GM12878 (cell line): ENCODE results near the gene MTHFR.

Experiments
- EGR1 ChIP-seq, 2 experiments: IDR thresholded peaks; 1 replicate in 1 of 2; 2 replicates in 1 of 2; pipeline ENCODE4 v1.6.1; 2011 to 2012; ENCODE audit warnings: low read depth in 2 of 2, low read length in 2 of 2, borderline replicate concordance in 1 of 2, mild to moderate bottlenecking in 1 of 2, moderate library complexity in 1 of 2
- FOXM1 ChIP-seq: IDR thresholded peaks from 2 replicates; pipeline ENCODE4 v1.6.1; 2012; ENCODE audit warnings: low read depth, mild to moderate bottlenecking, inconsistent platforms, low read length, moderate library complexity
- SIX5 ChIP-seq: IDR thresholded peaks from 2 replicates; pipeline ENCODE4 v1.6.1; 2011; ENCODE audit warnings: mild to moderate bottlenecking, low read depth, low read length, moderate library complexity; ENCODE audit not compliant: severe bottlenecking

GRCh38 chr1:11799896-11800295 is 5.9 kb downstream of the MTHFR start:
- no peak for TF ChIP-seq FOXM1
- no peak for TF ChIP-seq EGR1 (IDR thresholded peaks at IDR 0.05; ENCODE audit: borderline replicate concordance in 1 of 2, low read depth in 2 of 2, low read length in 2 of 2)
- TF ChIP-seq SIX5 = no peak
